Measurements from ENCODE around the gene HINT2.

HINT2 gene

GRCh38 chr9:35774907-35775635, 39.8 kb downstream of the HINT2 start:
- DNase-seq: no peak

DNA sequence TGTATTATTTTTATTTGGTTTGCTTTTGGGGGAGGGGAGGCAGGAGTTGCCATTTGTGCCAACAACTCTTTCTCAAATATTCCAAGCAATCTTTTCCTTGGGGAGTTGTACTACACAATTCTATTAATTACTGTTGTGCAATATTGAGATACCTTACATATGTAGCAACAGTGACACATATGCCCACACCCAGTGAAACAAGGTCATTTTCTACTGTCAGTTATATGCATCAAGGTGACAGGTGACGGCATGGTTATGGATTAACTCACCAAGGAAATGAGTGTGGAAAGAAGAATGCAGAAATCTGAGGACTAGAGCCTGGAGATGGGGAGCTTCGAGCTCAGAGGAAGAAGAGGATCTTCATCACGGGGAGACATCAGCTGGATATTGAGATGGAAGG, 42.9 kb downstream of the HINT2 start:
- DNase-seq: no peak

DNA sequence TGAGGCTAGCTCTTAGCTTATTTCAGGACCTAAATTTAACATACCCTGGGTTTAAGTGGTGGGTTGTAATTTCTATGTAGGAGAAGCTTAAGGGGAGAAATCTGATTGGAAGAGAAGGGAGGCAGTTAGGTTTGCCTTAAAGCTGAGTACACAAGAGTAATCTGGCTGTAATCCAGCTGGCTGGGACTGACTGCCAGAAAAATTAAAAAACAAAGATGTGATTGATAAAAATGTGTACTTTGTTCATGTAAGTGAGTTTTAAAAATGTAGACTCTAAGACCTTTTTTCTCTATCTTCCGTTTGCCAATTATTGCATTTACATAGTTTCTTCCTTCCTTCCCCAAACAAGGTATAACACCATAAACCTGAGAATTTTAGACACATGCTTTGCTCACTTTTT, 43.3 kb downstream of the HINT2 start:
- DNase-seq: no peak

DNA sequence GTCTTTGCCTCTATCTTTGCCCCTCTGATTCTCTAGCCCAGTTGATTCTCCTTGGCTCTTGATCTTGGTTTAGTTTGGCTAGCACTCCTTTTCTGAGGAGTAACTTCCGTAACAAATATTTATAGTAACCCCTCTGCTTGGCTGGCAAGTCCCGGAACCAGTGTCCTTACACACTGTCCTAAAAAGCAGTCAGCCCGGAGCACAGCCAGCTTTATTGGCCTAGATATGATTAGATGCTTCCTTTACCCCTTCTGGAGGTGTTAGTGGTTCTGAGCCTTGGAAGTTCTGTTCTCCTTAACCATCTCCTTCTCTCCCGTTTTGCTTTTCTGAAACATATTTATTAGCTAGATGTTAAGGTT, 43.8 kb downstream of the HINT2 start:
- DNase-seq: no peak

DNA sequence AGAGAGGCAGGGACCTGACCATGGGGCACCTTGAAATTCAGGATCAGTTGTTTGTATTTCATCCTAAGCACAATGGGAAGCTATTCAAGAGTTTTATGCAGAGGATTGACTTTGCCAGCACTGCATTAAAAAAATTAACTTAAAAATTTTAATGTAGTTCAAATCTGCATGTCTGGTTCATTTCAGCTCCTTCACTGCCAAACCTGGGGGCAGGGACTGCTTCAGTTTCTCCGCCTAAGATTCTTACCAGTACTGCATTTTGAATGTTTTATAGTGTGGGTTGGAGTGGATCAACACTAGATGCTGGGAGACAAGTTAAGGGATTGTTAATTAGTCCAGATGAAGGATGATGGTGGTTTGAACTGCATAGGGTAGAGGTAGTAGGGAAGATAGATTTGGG, 45.1 kb downstream of the HINT2 start:
- DNase-seq: no peak

GRCh38 chr9:35767458-35767857, 47.4 kb downstream of the HINT2 start:
- DNase-seq: no peak

DNA sequence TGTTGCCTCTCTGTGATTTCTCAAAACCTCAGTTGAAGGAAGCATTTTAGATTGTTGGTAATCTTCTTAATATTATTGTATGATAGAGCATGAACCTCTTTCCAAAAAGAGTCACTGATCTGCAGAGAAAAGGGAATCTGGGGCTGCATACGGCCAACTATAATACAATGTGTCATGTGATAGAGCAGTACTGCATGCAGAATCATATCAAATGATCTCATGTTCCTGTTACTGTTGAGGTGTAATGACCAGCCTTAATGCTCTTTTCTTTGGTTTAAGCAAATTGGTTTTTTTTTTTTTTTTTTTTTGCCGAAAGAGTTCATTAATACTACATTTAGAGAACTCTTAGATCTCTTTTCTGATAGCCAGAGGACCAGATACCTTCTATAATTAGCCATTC, 47.8 kb downstream of the HINT2 start:
- no peak for DNase-seq

GRCh38 chr9:35763803-35764202, 51.0 kb downstream of the HINT2 start:
- no peak for DNase-seq

DNA sequence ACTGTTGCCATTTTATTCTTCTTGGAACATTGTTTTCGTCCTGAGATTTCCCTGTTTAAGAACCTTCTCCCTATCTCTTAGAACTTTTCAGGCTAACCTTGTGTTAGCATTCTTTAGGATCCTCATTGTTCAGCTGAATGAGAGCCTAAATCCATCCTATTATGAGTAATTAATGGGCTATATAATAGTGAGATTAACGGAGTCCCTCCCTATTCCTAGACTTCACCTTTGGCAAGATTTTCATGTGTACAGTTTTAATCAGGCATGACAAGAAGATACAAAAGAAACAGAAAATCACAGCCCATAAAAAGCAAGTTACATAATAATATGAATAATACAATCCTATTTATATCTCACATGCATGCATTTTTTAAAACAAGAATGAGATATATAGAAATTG, 51.7 kb downstream of the HINT2 start:
- DNase-seq: no peak

All from 8988T (cell line).